Activated CD8-positive, alpha-beta memory T cell treated with anti-CD3 and anti-CD28 coated beads, Interleukin-2, amount 50 U/mL, for 24 hours (primary cell): ENCODE measurements around the gene VTI1B.

Experiments used
- DNase-seq: peaks from one replicate; pipeline ENCODE4 v3.0.0-alpha.2; 2020; ENCODE audit errors: extremely low read depth

VTI1B gene

GRCh38 chr14:67679006-67679405, 4.6 kb upstream of the VTI1B start:
- DNase-seq, result no peak

GRCh38 chr14:67675219-67675582, 769 bp upstream of the VTI1B start:
- DNase-seq, result no peak

- DNase-seq, result no peak
Observed at GRCh38 chr14:67674139-67674479, 323 bp downstream of the VTI1B start.

GRCh38 chr14:67673451-67673850, 981 bp downstream of the VTI1B start:
- no peak for DNase-seq

GRCh38 chr14:67668559-67668958, 5.9 kb downstream of the VTI1B start:
- DNase-seq, result no peak

- DNase-seq, result no peak
Observed at GRCh38 chr14:67666750-67667449, 7.5 kb downstream of the VTI1B start.

GRCh38 chr14:67665868-67666267, 8.6 kb downstream of the VTI1B start:
- no peak for DNase-seq

GRCh38 chr14:67663633-67664032, 10.8 kb downstream of the VTI1B start:
- DNase-seq, result no peak

- no peak for DNase-seq
Observed at GRCh38 chr14:67653651-67654280, 20.7 kb downstream of the VTI1B start.

GRCh38 chr14:67652189-67652588, 22.2 kb downstream of the VTI1B start:
- DNase-seq, result no peak

GRCh38 chr14:67650694-67651093, 23.7 kb downstream of the VTI1B start:
- DNase-seq, result no peak

- no peak for DNase-seq
Observed at GRCh38 chr14:67650151-67650550, 24.3 kb downstream of the VTI1B start.

GRCh38 chr14:67646131-67646530, 28.3 kb downstream of the VTI1B start:
- no peak for DNase-seq

- DNase-seq, result no peak
Observed at GRCh38 chr14:67645414-67645813, 29.0 kb downstream of the VTI1B start.

GRCh38 chr14:67644428-67644827, 30.0 kb downstream of the VTI1B start:
- no peak for DNase-seq

- no peak for DNase-seq
Observed at GRCh38 chr14:67643713-67644112, 30.7 kb downstream of the VTI1B start.

- no peak for DNase-seq
Observed at GRCh38 chr14:67641902-67642749, 32.3 kb downstream of the VTI1B start.

- no peak for DNase-seq
Observed at GRCh38 chr14:67641480-67641879, 33.0 kb downstream of the VTI1B start.

- no peak for DNase-seq
Observed at GRCh38 chr14:67638642-67639041, 35.8 kb downstream of the VTI1B start.

- DNase-seq, result no peak
Observed at GRCh38 chr14:67636361-67636919, 38.0 kb downstream of the VTI1B start.

GRCh38 chr14:67633451-67634147, 40.8 kb downstream of the VTI1B start:
- DNase-seq, result no peak

- no peak for DNase-seq
Observed at GRCh38 chr14:67630938-67631337, 43.5 kb downstream of the VTI1B start.
